Subcutaneous adipose tissue (tissue), 4 donors: ENCODE results near the gene S100A4. TPM values are rescaled to one million over a fixed set of nuclear protein-coding genes. Genes with fewer than 3 reads are reported as not detected.

Experiments
- total RNA-seq, 4 donors: library from RNA; depleted of rRNA; stranded (reverse); fragments of >200 nt; gene quantifications; one replicate each; pipeline ENCODE4 v1.1.0, GENCODE V29; 2016
- TF ChIP-seq, protein P1 (sequence below): fragments of 450-650 bp; IDR thresholded peaks from one replicate; pipeline ENCODE4 v1.5.1; 2016; ENCODE audit warnings: low read depth, mild to moderate bottlenecking, control low read depth, antibody characterized with exemption, moderate library complexity

Gene S100A4
- total RNA-seq, 4 donors from 2014 or later: 497 to 1,679 (median 1,241) TPM

DNA sequence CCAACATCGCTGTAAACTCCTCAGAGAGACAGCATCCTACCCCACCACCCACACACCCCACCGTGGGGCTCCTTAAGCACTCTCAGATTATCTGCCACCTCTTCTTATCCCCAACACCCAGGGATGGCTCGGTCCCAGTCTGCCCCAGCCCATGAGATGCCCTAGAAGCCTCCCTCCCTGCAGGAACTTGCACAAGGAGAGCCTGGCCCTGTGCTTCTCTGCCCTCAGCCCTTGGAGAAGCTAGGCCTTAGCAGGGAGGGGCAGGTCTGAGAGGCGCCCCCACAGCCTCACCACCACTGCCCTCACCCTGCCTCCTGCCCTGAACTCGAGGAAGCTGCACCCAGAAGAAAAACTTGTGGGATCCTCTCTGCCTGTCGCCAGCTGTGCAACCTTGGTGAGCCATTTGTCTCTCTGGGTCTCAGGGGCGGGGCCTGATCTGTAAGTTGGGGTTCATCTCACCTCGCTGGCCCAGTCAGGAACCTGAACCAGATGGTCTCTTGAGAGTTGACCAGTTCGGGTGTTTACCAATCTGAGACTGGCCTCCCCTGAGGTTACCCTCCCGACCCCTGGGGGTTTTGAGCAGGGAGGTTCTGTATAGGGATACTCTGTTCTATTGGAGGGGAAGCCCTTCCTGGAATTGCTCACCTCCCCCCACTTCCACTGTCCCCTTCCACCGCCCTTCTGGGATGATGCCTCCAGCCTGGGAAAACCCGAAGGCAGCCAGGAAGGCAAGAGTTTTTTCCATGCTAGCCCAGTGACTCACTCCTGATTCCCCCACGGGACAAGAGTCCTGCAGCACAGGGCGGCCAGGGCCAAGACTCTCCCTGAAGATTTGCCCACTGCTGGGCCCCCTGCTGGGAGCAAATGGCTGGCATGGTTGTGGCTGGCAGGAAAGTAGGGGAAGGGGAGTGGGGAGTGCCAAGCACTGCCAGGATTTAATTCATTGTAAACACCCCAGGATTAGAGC is 3.4 kb upstream of the S100A4 start, which contains the start of gene S100A3:
TSS of gene S100A3 (minus strand) at position 537 of the 967 bp plus-strand sequence. CDS start 773 bp downstream, outside the sequence.
- TF ChIP-seq, protein P1, sequence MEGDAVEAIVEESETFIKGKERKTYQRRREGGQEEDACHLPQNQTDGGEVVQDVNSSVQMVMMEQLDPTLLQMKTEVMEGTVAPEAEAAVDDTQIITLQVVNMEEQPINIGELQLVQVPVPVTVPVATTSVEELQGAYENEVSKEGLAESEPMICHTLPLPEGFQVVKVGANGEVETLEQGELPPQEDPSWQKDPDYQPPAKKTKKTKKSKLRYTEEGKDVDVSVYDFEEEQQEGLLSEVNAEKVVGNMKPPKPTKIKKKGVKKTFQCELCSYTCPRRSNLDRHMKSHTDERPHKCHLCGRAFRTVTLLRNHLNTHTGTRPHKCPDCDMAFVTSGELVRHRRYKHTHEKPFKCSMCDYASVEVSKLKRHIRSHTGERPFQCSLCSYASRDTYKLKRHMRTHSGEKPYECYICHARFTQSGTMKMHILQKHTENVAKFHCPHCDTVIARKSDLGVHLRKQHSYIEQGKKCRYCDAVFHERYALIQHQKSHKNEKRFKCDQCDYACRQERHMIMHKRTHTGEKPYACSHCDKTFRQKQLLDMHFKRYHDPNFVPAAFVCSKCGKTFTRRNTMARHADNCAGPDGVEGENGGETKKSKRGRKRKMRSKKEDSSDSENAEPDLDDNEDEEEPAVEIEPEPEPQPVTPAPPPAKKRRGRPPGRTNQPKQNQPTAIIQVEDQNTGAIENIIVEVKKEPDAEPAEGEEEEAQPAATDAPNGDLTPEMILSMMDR: no peak

DNA sequence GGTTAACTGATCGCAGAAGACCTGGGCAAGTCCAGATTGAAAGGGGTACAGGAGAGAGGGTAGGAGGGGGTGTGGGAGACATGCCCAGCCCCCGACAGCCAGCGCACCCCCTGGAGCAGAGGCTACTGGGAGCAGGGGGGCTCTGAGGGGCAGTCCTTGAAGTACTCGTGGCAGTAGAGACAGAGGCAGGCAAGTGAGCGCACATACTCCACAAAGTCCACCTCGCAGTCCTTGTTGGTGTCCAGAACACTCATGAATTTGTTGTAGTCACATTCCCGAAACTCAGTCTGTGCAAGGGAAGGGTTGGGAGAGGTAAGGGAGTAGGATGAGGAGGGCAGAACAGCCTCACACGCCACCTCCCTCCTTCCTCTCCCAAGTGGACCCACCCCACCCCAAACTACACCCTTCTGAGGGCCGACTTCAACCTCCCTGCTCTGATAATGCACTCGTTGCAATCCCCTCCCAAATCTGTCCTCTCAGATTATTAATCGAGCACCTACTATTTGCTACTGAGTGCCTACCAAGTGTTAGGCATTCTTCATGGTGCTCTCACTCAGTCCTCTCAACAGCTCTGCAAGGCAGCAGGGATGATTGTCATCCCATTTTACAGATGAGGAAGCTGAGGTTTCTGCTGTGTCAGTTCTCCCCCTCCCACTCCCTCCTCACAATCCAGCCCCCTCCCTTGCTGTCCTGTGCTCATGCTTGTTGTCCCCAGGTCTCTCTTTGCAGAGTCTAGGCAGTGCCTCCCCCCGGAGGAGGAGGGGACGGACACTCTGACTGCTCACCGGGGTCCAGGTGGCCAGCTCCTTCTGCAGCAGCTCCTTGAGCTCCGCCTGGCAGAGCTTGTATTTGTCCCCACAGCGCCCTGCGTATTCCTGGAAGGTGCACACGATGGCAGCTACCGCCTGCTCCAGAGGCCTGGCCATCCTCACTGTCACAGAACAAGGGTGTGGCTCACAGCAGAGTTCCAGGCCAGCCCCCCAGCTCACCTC is 2.2 kb upstream of the S100A4 start:
- TF ChIP-seq, protein P1: no peak

DNA sequence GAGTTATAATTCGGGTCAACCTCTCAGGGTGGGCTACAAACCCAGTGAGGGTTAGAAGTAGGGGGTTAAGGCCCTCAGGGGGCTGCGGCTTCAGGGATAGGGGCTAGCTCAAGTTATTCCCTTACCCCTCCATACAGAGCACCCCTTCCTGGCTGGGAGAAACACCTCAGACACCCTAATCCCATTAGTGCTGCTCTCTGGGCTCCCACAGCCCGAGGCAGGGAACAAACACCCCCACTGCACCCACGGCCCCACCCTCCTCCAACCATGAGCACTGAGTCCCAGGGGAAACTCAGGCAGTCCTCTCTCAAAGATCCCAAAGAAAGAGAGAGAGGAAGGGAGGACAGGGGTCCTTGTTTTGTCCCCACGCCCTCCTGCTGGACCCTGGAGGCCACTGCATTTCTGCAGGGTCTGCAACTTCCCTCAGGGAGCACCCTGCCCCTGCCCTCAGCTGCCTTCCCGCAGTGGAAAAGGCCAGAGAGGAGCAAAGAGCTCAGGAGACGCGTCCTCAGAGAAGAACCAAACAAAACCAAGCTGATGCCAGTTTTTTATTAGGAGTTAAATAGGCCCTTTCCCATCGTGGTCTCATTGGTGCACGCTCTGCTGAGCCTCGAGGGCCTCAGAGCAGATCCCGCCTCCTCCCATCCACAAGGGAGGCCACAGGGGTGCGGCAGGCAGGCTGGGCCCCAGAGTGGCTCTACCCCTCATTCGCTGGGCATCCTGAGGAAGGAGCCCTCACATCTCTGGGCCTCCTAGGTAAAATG is 1.4 kb upstream of the S100A4 start:
- TF ChIP-seq, protein P1: no peak

DNA sequence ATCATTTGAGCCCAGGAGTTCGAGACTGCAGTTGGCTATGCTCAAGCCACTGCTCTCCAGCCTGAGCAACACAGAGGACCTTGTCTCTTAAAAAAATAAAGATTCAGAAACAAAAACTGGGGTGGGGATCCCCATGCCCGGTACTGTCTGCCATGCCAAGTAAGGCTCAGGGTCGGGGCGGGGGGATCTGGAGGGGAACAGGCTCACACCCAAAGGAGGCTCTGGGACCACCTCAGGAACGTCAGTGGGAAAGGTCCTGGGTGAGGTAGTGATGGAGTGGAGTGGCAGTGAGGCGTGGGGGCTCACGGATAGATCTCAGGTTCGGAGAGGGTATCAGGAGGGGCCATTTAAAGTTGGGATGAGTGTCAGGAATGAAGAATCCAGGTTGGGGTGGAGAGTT is 765 bp upstream of the S100A4 start:
- TF ChIP-seq, protein P1: no peak

DNA sequence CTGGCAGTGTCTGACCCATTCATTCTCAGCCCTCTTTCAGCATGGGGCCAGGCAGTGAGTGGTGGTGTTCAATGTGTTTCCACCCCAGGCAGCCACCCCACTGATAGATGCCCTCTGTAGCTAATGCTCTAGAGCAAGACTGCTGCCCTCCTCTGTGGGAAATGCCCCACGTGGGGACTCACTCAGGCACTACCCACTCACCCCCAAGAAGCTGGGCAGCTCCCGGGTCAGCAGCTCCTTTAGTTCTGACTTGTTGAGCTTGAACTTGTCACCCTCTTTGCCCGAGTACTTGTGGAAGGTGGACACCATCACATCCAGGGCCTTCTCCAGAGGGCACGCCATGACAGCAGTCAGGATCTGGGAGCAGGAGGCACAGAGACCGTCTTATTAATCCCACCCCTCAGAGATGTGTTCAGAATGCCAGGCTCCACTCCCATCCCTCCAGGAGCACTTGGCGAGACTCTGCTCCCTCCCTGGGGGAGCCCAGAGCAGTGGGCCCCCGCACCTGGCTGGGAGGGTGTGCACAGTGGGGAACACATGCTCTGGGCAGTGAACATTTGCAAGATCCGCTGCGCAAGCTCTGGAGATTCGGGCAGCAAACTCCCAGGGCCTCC is 1.0 kb downstream of the S100A4 start:
- TF ChIP-seq, protein P1: no peak

DNA sequence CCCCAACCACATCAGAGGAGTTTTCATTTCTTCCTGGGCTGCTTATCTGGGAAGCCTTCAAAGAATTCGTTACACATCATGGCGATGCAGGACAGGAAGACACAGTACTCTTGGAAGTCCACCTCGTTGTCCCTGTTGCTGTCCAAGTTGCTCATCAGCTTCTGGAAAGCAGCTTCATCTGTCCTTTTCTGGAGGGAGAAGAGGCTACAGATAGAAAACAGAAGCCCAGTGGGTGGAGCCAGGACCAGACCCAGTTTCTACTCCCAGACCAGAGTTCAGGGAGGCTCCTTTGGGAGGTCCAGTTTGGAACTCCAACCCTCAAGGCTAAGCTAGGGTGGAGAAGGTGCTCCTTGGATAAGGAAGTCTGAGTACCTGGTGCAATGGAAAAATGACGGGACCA is 1.9 kb downstream of the S100A4 start:
- TF ChIP-seq, protein P1: no peak
